ENCODE results near the gene FAM98C.

FAM98C gene

GRCh38 chr19:38370299-38370698, 32.6 kb upstream of the FAM98C start:
- H3K9me3 ChIP-seq: no peaks in the 10 kb centered on the region
- no peak for DNase-seq (ENCODE audit: low spot score in 2 of 2)
- no peak overlapping the region for H3K4me3 ChIP-seq
- H3K36me3 ChIP-seq (replicated peaks): no peaks in the 10 kb centered on the region
- H3K27me3 ChIP-seq (ENCODE audit: low read depth): no peaks in the 10 kb centered on the region
- in situ Hi-C loops (cut with MboI; ENCODE audit: low sequenced_read_pairs): no loop called here
- no peaks in the 10 kb centered on the region; the same call in 1 of the 2 replicates for H3K4me1 ChIP-seq

GRCh38 chr19:38371081-38371480, 31.8 kb upstream of the FAM98C start:
- peaks cover 1% of the 10 kb centered on the region for H3K36me3 ChIP-seq (replicated peaks)
- in situ Hi-C loops (cut with MboI; ENCODE audit: low sequenced_read_pairs): no loop called here
- DNase-seq (ENCODE audit: low spot score in 2 of 2): no peak

DNA sequence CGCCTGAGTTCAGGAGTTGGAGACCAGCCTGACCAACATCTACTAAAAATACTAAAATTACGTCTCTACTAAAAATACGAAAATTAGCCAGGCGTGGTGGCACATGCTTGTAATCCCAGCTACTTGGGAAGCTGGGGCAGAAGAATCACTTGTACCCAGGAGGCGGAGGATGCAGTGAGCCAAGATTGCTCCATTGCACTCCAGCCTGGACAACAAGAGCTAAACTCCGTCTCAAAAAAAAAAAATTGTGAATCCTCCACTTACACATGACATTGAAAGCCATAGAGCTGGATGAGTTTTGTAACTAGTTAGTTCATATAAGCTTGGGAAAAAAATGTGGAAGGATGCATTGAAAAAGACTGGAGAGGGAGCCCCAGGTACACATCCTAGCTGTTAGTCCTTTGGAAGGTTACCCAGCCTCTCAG, 29.0 kb upstream of the FAM98C start:
- DNase-seq (ENCODE audit: low spot score in 2 of 2): no peak
- no peaks in the 10 kb centered on the region for H3K27me3 ChIP-seq (ENCODE audit: low read depth)
- H3K4me1 ChIP-seq: peaks cover 3% of the 10 kb centered on the region
- peak overlapping the region; percentile 96 for H3K4me3 ChIP-seq
- peaks cover 23% of the 10 kb centered on the region for H3K36me3 ChIP-seq (replicated peaks)
- H3K9me3 ChIP-seq: no peaks in the 10 kb centered on the region
- in situ Hi-C loops (cut with MboI; ENCODE audit: low sequenced_read_pairs): no loop called here

More at GRCh38 chr19:38371081-38371480, 31.8 kb upstream of the FAM98C start:
- no peaks in the 10 kb centered on the region for H3K9me3 ChIP-seq
- H3K4me1 ChIP-seq: peaks cover 1% of the 10 kb centered on the region
- H3K4me3 ChIP-seq: no peak overlapping the region
- no peaks in the 10 kb centered on the region for H3K27me3 ChIP-seq (ENCODE audit: low read depth)

DNA sequence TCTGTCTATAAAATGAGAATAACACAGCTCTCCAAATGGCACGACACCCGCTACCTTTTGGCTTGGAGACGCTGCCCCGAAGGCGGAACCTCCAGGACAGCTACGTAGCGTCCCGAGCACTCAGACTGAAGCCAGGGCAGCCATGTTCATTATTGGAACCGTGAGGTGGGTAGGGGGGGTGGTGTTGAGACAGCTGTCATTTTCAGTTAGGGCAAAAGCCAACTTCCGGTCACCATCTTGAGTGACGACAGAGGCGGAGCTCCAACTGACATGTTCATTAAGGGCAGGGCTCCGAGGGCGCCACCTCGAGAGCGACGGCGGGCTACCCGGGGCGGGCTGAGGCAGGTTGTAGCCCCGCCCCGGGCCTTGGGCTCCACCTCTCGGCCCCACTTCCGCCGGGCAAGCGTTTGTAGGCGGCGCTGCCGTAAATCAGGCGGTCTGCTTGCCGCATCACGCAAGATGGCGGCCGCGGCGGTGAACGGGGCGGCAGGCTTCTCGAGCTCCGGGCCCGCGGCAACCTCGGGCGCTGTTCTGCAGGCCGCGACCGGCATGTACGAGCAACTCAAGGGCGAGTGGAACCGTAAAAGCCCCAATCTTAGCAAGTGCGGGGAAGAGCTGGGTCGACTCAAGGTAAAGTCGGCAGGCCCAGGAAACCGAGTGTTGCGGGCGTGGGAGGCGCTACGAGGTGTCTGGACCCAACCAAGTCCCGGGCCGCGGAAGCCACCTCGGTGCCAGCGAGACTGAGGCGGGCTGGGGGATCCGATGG, 28.4 kb upstream of the FAM98C start, which contains the start of gene PSMD8:
PSMD8 (plus strand) TSS at position 240 of the 766 bp plus-strand sequence; CDS start at position 271, 31 bp downstream.
- H3K36me3 ChIP-seq (replicated peaks): peaks cover 29% of the 10 kb centered on the region
- peak within 1 kb of the TSS; percentile 96 for H3K4me3 ChIP-seq
- peaks cover 3% of the 10 kb centered on the region for H3K4me1 ChIP-seq
- peak; percentile 98 to 99 for DNase-seq (ENCODE audit: low spot score in 2 of 2)
- in situ Hi-C loops (cut with MboI; ENCODE audit: low sequenced_read_pairs): no loop called here
- no peaks in the 10 kb centered on the region for H3K9me3 ChIP-seq
- H3K27me3 ChIP-seq (ENCODE audit: low read depth): no peaks in the 10 kb centered on the region

- in situ Hi-C loops (cut with MboI; ENCODE audit: low sequenced_read_pairs): no loop called here
- no peak for DNase-seq (ENCODE audit: low spot score in 2 of 2)
- Histone ChIP-seq H3K9me3 (no peaks in the 10 kb centered on the region), H3K4me3 (peak overlapping the region; percentile 96), H3K4me1 (peaks cover 3% of the 10 kb centered on the region), H3K36me3 (replicated peaks) (peaks cover 35% of the 10 kb centered on the region), H3K27me3 (ENCODE audit: low read depth) (no peaks in the 10 kb centered on the region)
These were observed 27.8 kb upstream of the FAM98C start for GRCh38 chr19:38375098-38375493.

DNA sequence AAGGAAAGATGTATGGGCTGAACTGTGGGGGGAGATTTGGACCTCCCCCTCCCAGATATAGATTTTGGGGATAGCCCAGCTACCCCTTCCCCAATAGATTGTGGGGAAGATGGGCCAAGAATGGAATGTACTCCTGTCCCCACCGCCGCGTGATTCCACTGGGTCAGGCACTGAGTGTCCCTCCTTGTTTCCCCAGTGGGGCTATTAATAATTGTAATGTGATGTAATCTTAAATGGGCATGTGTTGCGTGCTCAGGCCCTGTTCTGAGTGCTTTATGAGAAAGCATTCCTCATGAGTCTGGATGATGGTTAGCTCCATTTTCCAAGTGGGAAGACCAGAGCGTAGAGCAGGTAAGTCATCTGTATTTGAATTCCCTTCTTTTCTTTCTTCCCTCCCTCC, 27.1 kb upstream of the FAM98C start:
- no peak for DNase-seq (ENCODE audit: low spot score in 2 of 2)
- Histone ChIP-seq H3K4me3 (peak overlapping the region; percentile 96), H3K9me3 (no peaks in the 10 kb centered on the region), H3K27me3 (ENCODE audit: low read depth) (no peaks in the 10 kb centered on the region), H3K4me1 (peaks cover 3% of the 10 kb centered on the region), H3K36me3 (replicated peaks) (peaks cover 39% of the 10 kb centered on the region)
- in situ Hi-C loops (cut with MboI; ENCODE audit: low sequenced_read_pairs): no loop called here

DNA sequence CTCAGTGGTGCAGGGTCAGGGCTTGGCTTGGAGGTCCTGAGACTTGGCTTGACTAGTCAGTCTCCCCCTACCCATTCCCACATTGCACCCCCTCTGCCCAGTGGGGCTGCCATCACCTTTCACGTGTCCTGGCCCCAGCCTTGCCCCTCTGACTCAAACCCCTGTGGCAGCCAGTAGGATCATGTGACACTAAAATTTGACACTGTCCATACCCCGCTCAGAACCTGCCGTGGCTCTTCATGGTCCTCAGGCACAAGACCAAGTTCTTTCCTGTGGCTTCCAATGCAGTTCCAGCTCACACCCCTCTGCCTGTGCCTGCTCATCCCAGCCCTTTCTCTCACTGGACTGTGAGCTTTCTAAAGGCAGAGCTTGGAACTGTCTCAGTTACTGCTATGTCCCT, 26.3 kb upstream of the FAM98C start:
- no peak for DNase-seq (ENCODE audit: low spot score in 2 of 2)
- peaks cover 3% of the 10 kb centered on the region for H3K4me1 ChIP-seq
- in situ Hi-C loops (cut with MboI; ENCODE audit: low sequenced_read_pairs): no loop called here
- H3K4me3 ChIP-seq: peak overlapping the region; percentile 96; the same call in 1 of the 2 replicates
- H3K9me3 ChIP-seq: no peaks in the 10 kb centered on the region
- H3K27me3 ChIP-seq (ENCODE audit: low read depth): no peaks in the 10 kb centered on the region
- peaks cover 47% of the 10 kb centered on the region for H3K36me3 ChIP-seq (replicated peaks)

GRCh38 chr19:38377052-38377451, 25.8 kb upstream of the FAM98C start:
- Histone ChIP-seq H3K36me3 (replicated peaks) (peaks cover 52% of the 10 kb centered on the region), H3K4me3 (no peak overlapping the region), H3K4me1 (peaks cover 3% of the 10 kb centered on the region)

DNA sequence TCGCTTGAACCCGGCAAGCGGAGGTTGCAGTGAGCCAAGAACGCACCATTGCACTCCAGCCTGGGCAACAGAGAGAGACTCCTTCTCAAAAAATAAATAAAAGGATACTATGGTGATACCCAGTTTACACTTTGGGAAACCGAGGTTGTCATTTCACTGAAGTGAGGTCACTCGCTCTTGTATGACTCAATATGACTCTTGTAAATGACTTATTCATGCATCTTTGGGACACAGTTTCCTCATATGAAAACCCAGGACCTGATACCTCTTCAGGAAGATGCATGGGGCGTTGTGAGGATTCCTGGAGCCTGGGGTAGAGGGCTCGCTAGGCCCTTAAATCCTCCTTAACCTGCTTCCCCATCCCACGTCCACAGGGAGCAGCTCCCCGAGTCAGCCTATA, 24.0 kb upstream of the FAM98C start:
- in situ Hi-C loops (cut with MboI; ENCODE audit: low sequenced_read_pairs): no loop called here

More at GRCh38 chr19:38377052-38377451, 25.8 kb upstream of the FAM98C start:
- Histone ChIP-seq H3K9me3 (no peaks in the 10 kb centered on the region), H3K27me3 (ENCODE audit: low read depth) (no peaks in the 10 kb centered on the region)
- in situ Hi-C loops (cut with MboI; ENCODE audit: low sequenced_read_pairs): no loop called here
- DNase-seq (ENCODE audit: low spot score in 2 of 2): no peak

GRCh38 chr19:38381138-38381537, 21.8 kb upstream of the FAM98C start:
- H3K4me3 ChIP-seq: no peak overlapping the region
- peaks cover 66% of the 10 kb centered on the region for H3K36me3 ChIP-seq (replicated peaks)
- no peak for DNase-seq (ENCODE audit: low spot score in 2 of 2)
- H3K27me3 ChIP-seq (ENCODE audit: low read depth): no peaks in the 10 kb centered on the region
- peaks cover 2% of the 10 kb centered on the region; the same call in 1 of the 2 replicates for H3K4me1 ChIP-seq
- no peaks in the 10 kb centered on the region for H3K9me3 ChIP-seq
- in situ Hi-C loops (cut with MboI; ENCODE audit: low sequenced_read_pairs): no loop called here

More for the DNA sequence above, 24.0 kb upstream of the FAM98C start:
- H3K36me3 ChIP-seq (replicated peaks): peaks cover 68% of the 10 kb centered on the region
- no peaks in the 10 kb centered on the region for H3K9me3 ChIP-seq
- H3K4me1 ChIP-seq: peaks cover 3% of the 10 kb centered on the region
- DNase-seq (ENCODE audit: low spot score in 2 of 2): no peak
- no peaks in the 10 kb centered on the region for H3K27me3 ChIP-seq (ENCODE audit: low read depth)
- no peak overlapping the region for H3K4me3 ChIP-seq

DNA sequence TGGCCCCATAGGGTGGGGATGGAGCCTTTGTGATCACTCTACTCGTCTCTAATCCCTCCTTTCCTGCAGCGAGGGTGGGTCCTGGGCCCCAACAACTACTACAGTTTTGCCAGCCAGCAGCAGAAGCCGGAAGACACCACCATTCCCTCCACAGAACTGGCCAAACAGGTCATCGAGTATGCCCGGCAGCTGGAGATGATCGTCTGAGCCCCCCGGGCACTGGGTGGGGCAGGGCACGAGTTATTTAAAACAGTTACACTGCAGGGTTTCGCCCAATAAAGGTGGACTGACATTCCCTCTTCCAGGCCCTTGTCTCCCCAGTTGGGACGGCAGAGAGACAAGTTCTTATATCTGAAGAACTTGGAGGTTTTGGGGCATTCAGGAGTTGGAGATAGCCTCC, 19.7 kb upstream of the FAM98C start:
- H3K4me3 ChIP-seq: no peak overlapping the region
- peaks cover 6% of the 10 kb centered on the region for H3K4me1 ChIP-seq
- H3K9me3 ChIP-seq: no peaks in the 10 kb centered on the region
- peaks cover 48% of the 10 kb centered on the region for H3K36me3 ChIP-seq (replicated peaks)
- no peaks in the 10 kb centered on the region for H3K27me3 ChIP-seq (ENCODE audit: low read depth)
- in situ Hi-C loops (cut with MboI; ENCODE audit: low sequenced_read_pairs): no loop called here
- no peak for DNase-seq (ENCODE audit: low spot score in 2 of 2)

- DNase-seq (ENCODE audit: low spot score in 2 of 2): no peak
- H3K4me1 ChIP-seq: peaks cover 6% of the 10 kb centered on the region
- H3K36me3 ChIP-seq (replicated peaks): peaks cover 47% of the 10 kb centered on the region
- in situ Hi-C loops (cut with MboI; ENCODE audit: low sequenced_read_pairs): no loop called here
- H3K4me3 ChIP-seq: no peak overlapping the region
- no peaks in the 10 kb centered on the region for H3K9me3 ChIP-seq
- no peaks in the 10 kb centered on the region for H3K27me3 ChIP-seq (ENCODE audit: low read depth)
These were observed 19.1 kb upstream of the FAM98C start for GRCh38 chr19:38383743-38384142.

DNA sequence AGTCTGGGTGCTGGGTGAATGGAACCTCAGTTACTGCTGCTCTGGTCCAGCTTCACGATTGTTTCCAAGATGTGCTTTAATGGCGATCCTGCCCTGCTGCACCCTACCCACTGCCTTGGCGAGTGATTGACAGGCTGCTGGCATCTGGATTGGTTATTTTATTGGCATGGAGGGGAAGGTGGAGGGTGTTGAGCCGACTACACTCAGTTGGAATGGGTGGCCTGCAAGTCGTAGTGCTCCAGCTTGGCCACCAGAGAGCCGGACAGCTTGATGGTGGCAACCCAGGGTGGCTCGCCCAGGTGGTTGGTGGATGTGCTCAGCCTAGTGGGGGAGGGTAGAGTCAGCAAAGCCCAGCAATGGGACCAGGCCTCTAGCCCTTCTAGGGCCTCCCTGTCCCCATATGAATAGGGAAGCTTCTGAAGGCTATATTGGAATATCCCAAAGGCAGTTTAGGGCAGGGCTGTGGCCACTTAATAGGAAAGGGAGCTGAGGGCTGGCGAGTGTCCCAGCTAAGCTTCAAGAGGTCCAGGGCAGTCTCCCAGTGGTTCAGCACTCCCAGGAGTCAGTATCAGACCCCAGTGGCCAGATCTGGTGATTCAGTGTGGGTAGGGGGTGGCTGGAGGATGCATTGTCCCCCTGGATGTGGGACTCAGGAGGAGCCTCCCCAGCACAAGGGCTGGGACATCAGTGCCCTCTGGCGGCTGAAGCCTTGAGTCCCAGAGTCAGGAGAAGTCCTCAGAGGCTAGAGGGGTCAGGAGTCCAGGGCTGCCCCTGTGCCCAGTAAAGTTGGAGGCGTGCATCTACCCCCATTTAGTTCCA, 18.5 kb upstream of the FAM98C start:
- in situ Hi-C loops (cut with MboI; ENCODE audit: low sequenced_read_pairs): no loop called here
- Histone ChIP-seq H3K9me3 (no peaks in the 10 kb centered on the region), H3K36me3 (replicated peaks) (peaks cover 40% of the 10 kb centered on the region), H3K4me3 (no peak overlapping the region), H3K4me1 (peaks cover 6% of the 10 kb centered on the region), H3K27me3 (ENCODE audit: low read depth) (no peaks in the 10 kb centered on the region)
- DNase-seq (ENCODE audit: low spot score in 2 of 2): peak in 1 of 2 experiments; percentile 29

All from HAP-1 (cell line).